ENCODE data around the gene VPS29. TPM values are rescaled to one million over a fixed set of nuclear protein-coding genes. Genes with fewer than 3 reads are reported as not detected.

Gene VPS29
- 10 to 100 TPM; 87.7 to 89.4 TPM for total RNA-seq
- 98.9 TPM for polyA plus RNA-seq (2013, experiment 1 of 2)
- polyA plus RNA-seq (2013, experiment 2 of 2), result 93.5 TPM
- long read RNA-seq, experiment 1, transcript VPS29-206 (4 exons, 1,523 nt), result major isoform, 41 of 67 reads
- long read RNA-seq, experiment 1, partial matches to known transcripts, result 9 of 67 reads
- long read RNA-seq, experiment 1, other reads (novel, unspliced or antisense), result 17 of 67 reads
- long read RNA-seq, experiment 2, transcript VPS29-206 (4 exons, 1,523 nt), result major isoform, 85 of 109 reads
- long read RNA-seq, experiment 2, partial matches to known transcripts, result 2 of 109 reads
- long read RNA-seq, experiment 2, other reads (novel, unspliced or antisense), result 21 of 109 reads
- long read RNA-seq, experiment 3, transcript VPS29-206 (4 exons, 1,523 nt), result major isoform, 71 of 95 reads
- long read RNA-seq, experiment 3, partial matches to known transcripts, result 1 of 95 reads
- long read RNA-seq, experiment 3, other reads (novel, unspliced or antisense), result 19 of 95 reads
- long read RNA-seq, experiment 4, transcript VPS29-206 (4 exons, 1,523 nt), result major isoform, 123 of 172 reads
- long read RNA-seq, experiment 4, partial matches to known transcripts, result 3 of 172 reads
- long read RNA-seq, experiment 4, other reads (novel, unspliced or antisense), result 40 of 172 reads

- 13 to 29% methylated on average over 38 to 61 of the region's 61 CpGs for WGBS, 2 experiments (ENCODE audit: insufficient coverage in 1 of 2, insufficient read length in 1 of 2)
These were observed at the start of gene VPS29, which contains the start of gene RAD9B for GRCh38 chr12:110501752-110502738. TSS of gene VPS29 (minus strand) at chr12:110502111. CDS start at chr12:110502051, 60 bp downstream. TSS of gene RAD9B (plus strand) at chr12:110502331. CDS start at chr12:110502338, 7 bp downstream.

GRCh38 chr12:110550981-110551380, 49.1 kb upstream of the VPS29 start:
- H3K4me1 ChIP-seq (ENCODE audit: control insufficient read depth, insufficient read depth, low read length), result peaks cover 7% of the 10 kb centered on the region
- H3K4me3 ChIP-seq (ENCODE audit: low read length), result no peak overlapping the region
- no peaks in the 10 kb centered on the region for H3K27me3 ChIP-seq (ENCODE audit: control insufficient read depth, insufficient read depth, low read length, poor library complexity, severe bottlenecking)
- H3K27me3 Mint-ChIP-seq (ENCODE audit: insufficient read depth), result no peaks in the 10 kb centered on the region
- H3K9me3 Mint-ChIP-seq, result no peaks in the 10 kb centered on the region
- DNase-seq, result no peak
- WGBS, 2 experiments (ENCODE audit: insufficient coverage in 1 of 2, insufficient read length in 1 of 2), result 56 to 95% methylated on average over 3 to 4 of the region's 4 CpGs
- no peak for TF ChIP-seq CTCF (conservative IDR thresholded peaks at IDR 0.05)
- no peak overlapping the region for H3K27ac Mint-ChIP-seq
- H3K4me3 Mint-ChIP-seq, result no peak overlapping the region
- no peaks in the 10 kb centered on the region for H3K9me3 ChIP-seq (ENCODE audit: control insufficient read depth, low read length)
- H3K4me1 Mint-ChIP-seq, result peaks cover 8% of the 10 kb centered on the region
- no peak overlapping the region for H3K9ac ChIP-seq (ENCODE audit: extremely low read depth, low read length, poor library complexity, severe bottlenecking)
- H3K36me3 Mint-ChIP-seq (ENCODE audit: low read depth), result peaks cover 22% of the 10 kb centered on the region
- peaks cover 15% of the 10 kb centered on the region for H3K36me3 ChIP-seq (ENCODE audit: control insufficient read depth, insufficient read depth, low read length)
- H3K27ac ChIP-seq (ENCODE audit: low read depth, low read length), result no peak overlapping the region

More at GRCh38 chr12:110501752-110502738, at the start of gene VPS29, which contains the start of gene RAD9B:
- Histone ChIP-seq H3K36me3 (ENCODE audit: control insufficient read depth, insufficient read depth, low read length) (peaks cover 10% of the 10 kb centered on the region), H3K9ac (ENCODE audit: extremely low read depth, low read length, poor library complexity, severe bottlenecking) (peak within 1 kb of the TSS; percentile 79), H3K4me3 (ENCODE audit: low read length) (peak within 1 kb of the TSS; percentile 98), H3K27me3 (ENCODE audit: control insufficient read depth, insufficient read depth, low read length, poor library complexity, severe bottlenecking) (no peaks in the 10 kb centered on the region), H3K4me1 (ENCODE audit: control insufficient read depth, insufficient read depth, low read length) (no peaks in the 10 kb centered on the region), H3K27ac (ENCODE audit: low read depth, low read length) (no peak within 1 kb of the TSS), H3K9me3 (ENCODE audit: control insufficient read depth, low read length) (peaks cover 7% of the 10 kb centered on the region)
- Mint-ChIP-seq H3K36me3 (ENCODE audit: low read depth) (no peaks in the 10 kb centered on the region), H3K27ac (peak within 1 kb of the TSS; percentile 94), H3K9me3 (peaks cover 12% of the 10 kb centered on the region), H3K27me3 (ENCODE audit: insufficient read depth) (peaks cover 19% of the 10 kb centered on the region), H3K4me1 (no peaks in the 10 kb centered on the region), H3K4me3 (peak within 1 kb of the TSS; percentile 98)
- peak; percentile 100 for DNase-seq
- no peak for TF ChIP-seq CTCF (conservative IDR thresholded peaks at IDR 0.05)

DNA sequence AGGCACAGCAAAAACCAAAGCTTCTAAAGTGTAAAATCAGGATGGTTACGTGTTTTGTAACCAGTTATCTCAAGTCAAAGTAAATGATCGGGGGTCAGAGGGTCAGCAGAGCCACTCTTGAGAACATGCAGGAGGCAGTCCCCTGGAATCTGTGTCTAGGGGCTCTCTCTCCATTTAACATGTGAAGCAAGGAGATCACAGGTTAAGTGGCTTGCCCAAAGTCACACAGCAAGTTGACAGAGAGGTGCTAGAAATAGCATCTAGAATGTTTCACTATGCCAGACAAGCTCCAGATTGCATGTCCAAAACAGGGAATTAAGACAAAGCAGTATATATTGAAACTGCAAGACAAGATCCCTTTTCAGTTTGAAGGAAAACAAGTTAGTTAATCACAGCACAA, 47.8 kb upstream of the VPS29 start:
- H3K27me3 Mint-ChIP-seq (ENCODE audit: insufficient read depth), result no peaks in the 10 kb centered on the region
- H3K9ac ChIP-seq (ENCODE audit: extremely low read depth, low read length, poor library complexity, severe bottlenecking), result no peak overlapping the region
- peaks cover 29% of the 10 kb centered on the region for H3K36me3 Mint-ChIP-seq (ENCODE audit: low read depth)
- no peak overlapping the region for H3K27ac Mint-ChIP-seq
- no peak overlapping the region for H3K4me3 ChIP-seq (ENCODE audit: low read length)
- no peaks in the 10 kb centered on the region for H3K27me3 ChIP-seq (ENCODE audit: control insufficient read depth, insufficient read depth, low read length, poor library complexity, severe bottlenecking)
- peaks cover 7% of the 10 kb centered on the region for H3K4me1 ChIP-seq (ENCODE audit: control insufficient read depth, insufficient read depth, low read length)
- peaks cover 8% of the 10 kb centered on the region for H3K4me1 Mint-ChIP-seq
- no peak overlapping the region for H3K27ac ChIP-seq (ENCODE audit: low read depth, low read length)
- no peak for TF ChIP-seq CTCF (conservative IDR thresholded peaks at IDR 0.05)
- no peaks in the 10 kb centered on the region for H3K9me3 Mint-ChIP-seq
- peaks cover 20% of the 10 kb centered on the region for H3K36me3 ChIP-seq (ENCODE audit: control insufficient read depth, insufficient read depth, low read length)
- H3K9me3 ChIP-seq (ENCODE audit: control insufficient read depth, low read length), result no peaks in the 10 kb centered on the region
- H3K4me3 Mint-ChIP-seq, result no peak overlapping the region
- no peak for DNase-seq
- WGBS, 2 experiments (ENCODE audit: insufficient coverage in 1 of 2, insufficient read length in 1 of 2), result 93 to 95% methylated on average over 2 of the region's 2 CpGs
